HT-29 (cell line): ENCODE measurements around the gene DLK1. TPM values are rescaled to one million over a fixed set of nuclear protein-coding genes. Genes with fewer than 3 reads are reported as not detected.

Experiments used
- DNase-seq: peaks from one replicate; pipeline ENCODE4 v3.0.0-alpha.2; 2015; ENCODE audit warnings: low spot score
- total RNA-seq: library from RNA; depleted of rRNA; stranded (reverse); fragments of >200 nt; shearing (Covaris generic); gene quantifications from 2 replicates; pipeline ENCODE4 v1.2.3, GENCODE V29; 2014; rRNA removed

Gene DLK1
- total RNA-seq = not detected in 2 replicates

GRCh38 chr14:100726550-100727085 is at the start of gene DLK1:
TSS of gene DLK1 (plus strand) at chr14:100726892. CDS start at chr14:100727069, 177 bp downstream.
- no peak for DNase-seq

GRCh38 chr14:100677152-100677551 is 49.5 kb upstream of the DLK1 start:
- no peak for DNase-seq

GRCh38 chr14:100677554-100678468 is 48.9 kb upstream of the DLK1 start:
- DNase-seq = peak; percentile 67

- DNase-seq = peak; percentile 85
Measured at GRCh38 chr14:100678469-100678828, 48.2 kb upstream of the DLK1 start.

- no peak for DNase-seq
Measured at GRCh38 chr14:100679153-100679552, 47.5 kb upstream of the DLK1 start.

GRCh38 chr14:100679707-100680438 is 46.8 kb upstream of the DLK1 start:
- DNase-seq = no peak

GRCh38 chr14:100680439-100681051 is 46.1 kb upstream of the DLK1 start:
- DNase-seq = no peak

GRCh38 chr14:100681111-100681510 is 45.6 kb upstream of the DLK1 start:
- no peak for DNase-seq

- no peak for DNase-seq
Measured at GRCh38 chr14:100682749-100683148, 43.9 kb upstream of the DLK1 start.

GRCh38 chr14:100683578-100683977 is 43.1 kb upstream of the DLK1 start:
- no peak for DNase-seq

GRCh38 chr14:100684154-100684553 is 42.5 kb upstream of the DLK1 start:
- DNase-seq = no peak

- DNase-seq = no peak
Measured at GRCh38 chr14:100684961-100685360, 41.7 kb upstream of the DLK1 start.

- DNase-seq = no peak
Measured at GRCh38 chr14:100686858-100687257, 39.8 kb upstream of the DLK1 start.

- no peak for DNase-seq
Measured at GRCh38 chr14:100687386-100687785, 39.3 kb upstream of the DLK1 start.

GRCh38 chr14:100688051-100688450 is 38.6 kb upstream of the DLK1 start:
- DNase-seq = no peak

- no peak for DNase-seq
Measured at GRCh38 chr14:100688598-100689461, 37.9 kb upstream of the DLK1 start.

GRCh38 chr14:100690672-100691071 is 36.0 kb upstream of the DLK1 start:
- DNase-seq = no peak

- no peak for DNase-seq
Measured at GRCh38 chr14:100691395-100692056, 35.2 kb upstream of the DLK1 start.

GRCh38 chr14:100692256-100692655 is 34.4 kb upstream of the DLK1 start:
- no peak for DNase-seq

- DNase-seq = peak; percentile 75
Measured at GRCh38 chr14:100692859-100693558, 33.7 kb upstream of the DLK1 start.
